ENCODE measurements around the gene CMBL.

DNA sequence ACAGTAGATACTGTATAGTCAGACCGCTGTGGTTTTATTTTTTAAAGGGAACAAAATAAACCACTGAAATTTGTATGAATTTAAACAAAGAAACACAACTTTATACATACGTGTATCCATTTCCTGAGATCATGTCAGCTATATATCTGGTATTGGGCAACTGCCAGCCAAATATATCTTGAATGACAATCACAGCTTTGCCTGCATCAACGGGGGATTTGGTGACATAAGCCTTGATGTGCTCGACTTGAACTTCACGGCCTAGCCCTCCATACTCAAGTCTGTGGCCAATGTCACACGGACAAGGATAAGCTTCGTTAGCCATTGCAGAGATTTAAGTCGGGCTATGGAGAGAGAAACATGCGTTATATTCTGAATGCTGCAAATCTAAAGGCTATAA, 17.3 kb downstream of the CMBL start:
- TF ChIP-seq, protein P1, sequence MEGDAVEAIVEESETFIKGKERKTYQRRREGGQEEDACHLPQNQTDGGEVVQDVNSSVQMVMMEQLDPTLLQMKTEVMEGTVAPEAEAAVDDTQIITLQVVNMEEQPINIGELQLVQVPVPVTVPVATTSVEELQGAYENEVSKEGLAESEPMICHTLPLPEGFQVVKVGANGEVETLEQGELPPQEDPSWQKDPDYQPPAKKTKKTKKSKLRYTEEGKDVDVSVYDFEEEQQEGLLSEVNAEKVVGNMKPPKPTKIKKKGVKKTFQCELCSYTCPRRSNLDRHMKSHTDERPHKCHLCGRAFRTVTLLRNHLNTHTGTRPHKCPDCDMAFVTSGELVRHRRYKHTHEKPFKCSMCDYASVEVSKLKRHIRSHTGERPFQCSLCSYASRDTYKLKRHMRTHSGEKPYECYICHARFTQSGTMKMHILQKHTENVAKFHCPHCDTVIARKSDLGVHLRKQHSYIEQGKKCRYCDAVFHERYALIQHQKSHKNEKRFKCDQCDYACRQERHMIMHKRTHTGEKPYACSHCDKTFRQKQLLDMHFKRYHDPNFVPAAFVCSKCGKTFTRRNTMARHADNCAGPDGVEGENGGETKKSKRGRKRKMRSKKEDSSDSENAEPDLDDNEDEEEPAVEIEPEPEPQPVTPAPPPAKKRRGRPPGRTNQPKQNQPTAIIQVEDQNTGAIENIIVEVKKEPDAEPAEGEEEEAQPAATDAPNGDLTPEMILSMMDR (IDR thresholded peaks at IDR 0.05): no peak
- TF ChIP-seq POLR2A (IDR thresholded peaks at IDR 0.05): no peak

Measured in Peyer's patch (tissue), 4 donors.